ENCODE measurements around the gene F8A1. TPM values are rescaled to one million over a fixed set of nuclear protein-coding genes. Genes with fewer than 3 reads are reported as not detected.

The F8A1 gene
- total and polyA plus RNA-seq, 2 of the 8 experiments (the other 6 are each of a cell fraction or from before 2014, with no cell fraction given): 17.0 to 26.8 TPM

- no peaks in the 10 kb centered on the region for H3K79me1 ChIP-seq (ENCODE audit: low read depth, low read length)
- no peak overlapping the region for H3K27ac ChIP-seq (ENCODE audit: low read depth, low read length)
- no peak overlapping the region for H3K4ac ChIP-seq (replicated peaks; ENCODE audit: insufficient read length, low read depth, low read length)
- no peaks in the 10 kb centered on the region for H3K23me2 ChIP-seq (ENCODE audit: low read depth, low read length)
- H3K27me3 ChIP-seq (replicated peaks in 1 of 4; ENCODE audit: control insufficient read depth in 3 of 4, extremely low read depth in 1 of 4, insufficient read depth in 3 of 4, low read length in 3 of 4): no peaks in the 10 kb centered on the region
- no peak overlapping the region for H2BK20ac ChIP-seq (ENCODE audit: low read length)
- no peak overlapping the region for H3K56ac ChIP-seq (replicated peaks; ENCODE audit: insufficient read length, low read depth, low read length)
- FAIRE-seq (peak; percentile 87), DNase-seq (ENCODE audit: low read depth in 1 of 2, low spot score in 2 of 2) (peak; percentile 7 to 46)
- H3K9ac ChIP-seq (replicated peaks in 1 of 4; ENCODE audit: extremely low read depth in 1 of 4, low read depth in 3 of 4, low read length in 3 of 4): no peak overlapping the region
- peak overlapping the region in 1 of 4 experiments; percentile 42; a peak in 3 of 8 replicates for H3K4me3 ChIP-seq (ENCODE audit: extremely low read depth in 1 of 4, insufficient read depth in 2 of 4, low read depth in 3 of 4, low read length in 4 of 4)
- H3K9me3 ChIP-seq (ENCODE audit: insufficient read depth in 2 of 2, low read depth in 1 of 2, low read length in 1 of 2): peaks cover 0 to 7% of the 10 kb centered on the region in 2 experiments; a peak in 1 of 4 replicates
- no peak overlapping the region for H2BK12ac ChIP-seq (ENCODE audit: low read depth, low read length)
- no peak overlapping the region for H2AK5ac ChIP-seq (ENCODE audit: low read depth, low read length)
- no peak overlapping the region for H3K14ac ChIP-seq (ENCODE audit: insufficient read length)
- H4K91ac ChIP-seq (replicated peaks; ENCODE audit: insufficient read length, low read length): no peak overlapping the region
- H2AFZ ChIP-seq (ENCODE audit: low read length): peak overlapping the region; percentile 94
- H4K20me1 ChIP-seq (replicated peaks in 1 of 2; ENCODE audit: control insufficient read depth in 1 of 2, insufficient read depth in 2 of 2, low read length in 2 of 2): no peaks in the 10 kb centered on the region
- 16% methylated on average over 5 of the region's 5 CpGs; no CpG with 5 or more reads in 1 of the 2 experiments for WGBS, 2 experiments (ENCODE audit: extremely low coverage in 1 of 2, insufficient coverage in 1 of 2, insufficient read length in 1 of 2, insufficient replicate concordance in 2 of 2, low coverage in 1 of 2, low lambda C conversion rate in 2 of 2, missing lambda C conversion rate in 1 of 2)
- H3K18ac ChIP-seq (ENCODE audit: extremely low read depth, low read length): no peak overlapping the region
- H2BK15ac ChIP-seq (ENCODE audit: low read length): no peak overlapping the region
- no peaks in the 10 kb centered on the region for H3K36me3 ChIP-seq (ENCODE audit: control insufficient read depth in 2 of 4, insufficient read depth in 4 of 4, low read length in 3 of 4)
- H3K4me2 ChIP-seq (ENCODE audit: insufficient read depth in 1 of 2, low read depth in 2 of 2, low read length in 2 of 2): peak overlapping the region; percentile 5 to 62; a peak in 3 of 4 replicates
- H2BK120ac ChIP-seq (replicated peaks; ENCODE audit: low read depth, low read length): no peak overlapping the region
- no peak overlapping the region for H4K5ac ChIP-seq (ENCODE audit: insufficient read length, low read depth, low read length)
- no peak overlapping the region for H3K23ac ChIP-seq (ENCODE audit: insufficient read length)
- no peaks in the 10 kb centered on the region for H3K79me2 ChIP-seq (ENCODE audit: control insufficient read depth in 1 of 2, insufficient read depth in 2 of 2, low read length in 2 of 2)
- H3K4me1 ChIP-seq (replicated peaks in 1 of 4; ENCODE audit: control insufficient read depth in 3 of 4, insufficient read depth in 4 of 4, low read length in 3 of 4): no peaks in the 10 kb centered on the region
- TF ChIP-seq CTCF (IDR thresholded peaks at IDR 0.05; ENCODE audit: control extremely low read depth in 1 of 3, insufficient read depth in 1 of 3, low read depth in 1 of 3, low read length in 3 of 3): peak in 2 of 3 experiments; percentile 58 to 59; a peak in 3 of 4 replicates
- peak; percentile 86 to 87 for TF ChIP-seq RAD21 (IDR thresholded peaks at IDR 0.05 in 1 of 2, conservative IDR thresholded peaks at IDR 0.05 in 1 of 2; ENCODE audit: low read depth in 2 of 2, low read length in 2 of 2)
- TF ChIP-seq CBX8 (IDR thresholded peaks at IDR 0.05; ENCODE audit: borderline replicate concordance, low read depth, low read length): no peak
- TF ChIP-seq CBX5 (IDR thresholded peaks at IDR 0.05; ENCODE audit: low read depth, low read length): no peak
- no peak for TF ChIP-seq KDM4A (IDR thresholded peaks at IDR 0.05; ENCODE audit: low read depth, low read length, severe bottlenecking)
- H2BK5ac ChIP-seq (ENCODE audit: low read depth, low read length): no peak overlapping the region
- CTCF ChIA-PET (ENCODE audit: partially characterized antibody): interaction anchor here (1.0 to 2.7 kb wide), 13 partner anchors 9 to 286 kb away, joined by 3 to 14 read pairs (median 4); no protein-coding TSS in a partner anchor
- POLR2A ChIA-PET (ENCODE audit: partially characterized antibody): no interaction called here
- H4K8ac ChIP-seq (ENCODE audit: extremely low read depth, insufficient read depth, low read length): no peak overlapping the region
Measured at GRCh38 chrX:154918060-154918483, 31.9 kb downstream of the F8A1 start.

All from H1 (cell line).